Suprapubic skin (tissue), 4 donors: ENCODE data around the gene OVOL1.

Experiments
- EP300 ChIP-seq: sonication (generic); formaldehyde crosslinking; IDR thresholded peaks from one replicate; pipeline ENCODE4 v1.6.1; 2017; ENCODE audit warnings: antibody characterized with exemption
- POLR2AphosphoS5 ChIP-seq, 3 donors: sonication (generic); formaldehyde crosslinking; IDR thresholded peaks; one replicate each; pipeline ENCODE4 v1.6.1; 2017; ENCODE audit warnings: antibody characterized with exemption in 3 of 3

- no peak for TF ChIP-seq POLR2AphosphoS5 (IDR thresholded peaks at IDR 0.05)
- no peak for TF ChIP-seq EP300
Observed at GRCh38 chr11:65833297-65834030, 46.6 kb downstream of the OVOL1 start, which contains the start of gene SNX32.
